Bronchial epithelial cell (primary cell): ENCODE results near the gene CCNE1. TPM values are rescaled to one million over a fixed set of nuclear protein-coding genes. Genes with fewer than 3 reads are reported as not detected.
A peak's percentile ranks its signal among the peaks of the same experiment; 100 is the strongest.

Experiments
- DNase-seq: peaks from one replicate; pipeline ENCODE4 v3.0.0-alpha.2; 2010; ENCODE audit warnings: low read depth
- FAIRE-seq: peaks from 2 replicates; lab custom pipeline; 2011; peaks lifted over from hg19 to GRCh38; lab: Jason Lieb, UNC
- H3K27me3 ChIP-seq: 2 replicates; pipeline ENCODE4 v1.5.1; 2011; ENCODE audit warnings: low read length; ENCODE audit not compliant: control insufficient read depth, insufficient read depth
- H3K36me3 ChIP-seq: 2 replicates; pipeline ENCODE4 v1.5.1; 2011; ENCODE audit warnings: low read length; ENCODE audit not compliant: control insufficient read depth, insufficient read depth
- H3K4me3 ChIP-seq: 2 replicates; pipeline ENCODE4 v1.5.1; 2011; ENCODE audit warnings: mild to moderate bottlenecking, low read depth, low read length, control low read depth
- CTCF ChIP-seq: IDR thresholded peaks from 2 replicates; pipeline ENCODE4 v1.5.1; 2011; ENCODE audit warnings: mild to moderate bottlenecking, moderate library complexity, low read length, control low read depth, inconsistent platforms; ENCODE audit not compliant: insufficient read depth, severe bottlenecking
- total RNA-seq: library from RNA; depleted of rRNA; stranded (reverse); fragments of >200 nt; gene quantifications from 2 replicates; pipeline ENCODE4 v1.2.1, GENCODE V29; 2014

CCNE1 gene
- total RNA-seq, 1 donor from 2014 or later = 6.1 TPM

DNA sequence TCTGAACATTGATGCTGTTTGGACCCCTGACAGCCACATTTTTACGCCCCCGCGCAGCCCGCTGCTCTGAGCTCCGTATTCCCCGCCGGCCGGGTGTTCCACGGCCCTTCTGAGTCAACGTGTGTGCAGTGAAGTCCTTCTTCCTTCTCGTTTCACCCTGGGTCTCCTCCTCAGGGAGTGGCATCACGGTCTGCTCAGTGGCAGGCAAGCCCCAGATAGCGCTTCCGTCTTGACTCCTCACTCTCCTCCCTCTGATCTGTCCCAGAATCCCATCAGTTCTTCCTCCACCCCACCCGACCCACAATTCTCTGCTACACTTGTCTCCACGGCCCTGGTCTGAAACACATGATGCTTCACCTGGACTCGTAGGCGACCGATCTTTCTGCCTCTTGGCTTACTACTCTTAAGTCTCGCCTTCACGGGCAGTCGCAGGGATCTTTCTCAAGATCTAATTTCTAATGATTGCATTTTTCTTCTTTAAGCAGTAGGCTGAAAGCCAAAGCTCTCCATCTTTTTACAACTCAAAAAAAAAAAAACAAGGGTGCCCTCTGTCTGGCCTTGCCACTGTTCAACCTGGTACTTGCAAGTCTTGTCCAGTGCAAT lies 33.9 kb downstream of the CCNE1 start:
- peak; percentile 22 for DNase-seq
- H3K4me3 ChIP-seq = peak overlapping the region; percentile 51
- H3K27me3 ChIP-seq = no peaks in the 10 kb centered on the region
- no peaks in the 10 kb centered on the region for H3K36me3 ChIP-seq
- no peak for TF ChIP-seq CTCF
- peak; percentile 13 for FAIRE-seq

GRCh38 chr19:29849208-29849607 lies 37.4 kb downstream of the CCNE1 start:
- no peaks in the 10 kb centered on the region for H3K27me3 ChIP-seq
- no peak overlapping the region for H3K4me3 ChIP-seq
- DNase-seq (no peak), FAIRE-seq (no peak)
- TF ChIP-seq CTCF = no peak
- no peaks in the 10 kb centered on the region for H3K36me3 ChIP-seq

DNA sequence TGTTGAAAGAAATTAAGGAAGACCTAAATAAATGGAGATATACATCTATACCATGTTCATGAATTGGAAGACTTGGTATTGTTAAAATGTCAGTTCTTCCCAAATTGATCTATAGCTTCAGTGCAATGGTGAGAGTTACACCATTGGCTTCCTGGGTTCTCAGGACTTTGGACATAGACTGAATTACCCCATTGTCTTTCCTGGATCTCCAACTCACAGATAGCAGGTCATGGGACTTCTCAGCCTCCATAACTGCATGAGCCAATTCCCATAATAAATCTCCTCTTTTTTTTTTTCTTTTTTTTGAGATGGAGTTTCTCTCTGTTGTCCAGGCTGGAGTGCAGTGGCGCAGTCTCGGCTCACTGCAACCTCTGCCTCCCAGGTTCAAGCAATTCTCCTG lies 38.7 kb downstream of the CCNE1 start:
- H3K36me3 ChIP-seq = no peaks in the 10 kb centered on the region
- TF ChIP-seq CTCF = no peak
- no peak for FAIRE-seq
- no peaks in the 10 kb centered on the region for H3K27me3 ChIP-seq
- no peak for DNase-seq
- H3K4me3 ChIP-seq = no peak overlapping the region

DNA sequence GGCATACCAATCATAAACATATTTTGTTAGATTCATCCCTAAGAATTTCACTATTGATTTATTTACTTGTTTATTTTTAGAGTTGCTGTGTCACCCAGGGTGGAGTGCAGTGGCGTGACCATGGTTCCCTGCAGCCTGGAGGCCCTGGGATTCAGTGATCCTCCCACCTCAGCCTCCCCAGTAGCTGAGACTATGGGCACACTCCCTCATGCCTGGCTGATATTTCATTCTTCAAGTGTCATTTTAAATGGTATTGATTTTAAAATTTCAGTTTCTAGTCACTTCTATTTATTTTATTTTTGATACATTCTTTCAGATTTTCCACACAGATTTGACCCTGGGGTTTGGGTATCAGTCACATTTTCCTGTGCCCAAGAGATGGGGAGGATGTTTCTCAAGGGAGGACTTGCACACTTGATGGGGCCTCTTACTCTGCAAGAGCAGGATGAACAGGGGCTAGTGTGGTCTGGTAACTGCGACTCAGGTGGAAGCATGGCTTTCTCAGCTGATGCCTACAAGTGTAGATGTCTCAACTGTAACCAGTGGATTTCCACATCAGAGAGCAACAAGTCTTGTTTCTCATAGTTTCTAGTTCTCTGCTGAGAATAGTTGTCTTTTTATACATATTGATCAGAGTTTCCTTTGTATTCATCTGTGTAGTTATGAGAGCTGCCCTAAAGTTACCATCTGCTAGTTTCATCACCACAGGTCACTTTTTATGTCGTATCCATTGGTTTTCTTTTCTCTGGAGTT lies 40.2 kb downstream of the CCNE1 start:
- Histone ChIP-seq H3K27me3 (no peaks in the 10 kb centered on the region), H3K4me3 (no peak overlapping the region), H3K36me3 (no peaks in the 10 kb centered on the region)
- TF ChIP-seq CTCF = no peak
- no peak for FAIRE-seq
- no peak for DNase-seq

- H3K27me3 ChIP-seq = no peaks in the 10 kb centered on the region
- no peak for FAIRE-seq
- H3K4me3 ChIP-seq = no peak overlapping the region
- TF ChIP-seq CTCF = no peak
- H3K36me3 ChIP-seq = no peaks in the 10 kb centered on the region
- DNase-seq = no peak
Observed at GRCh38 chr19:29854033-29854432, 42.2 kb downstream of the CCNE1 start.
